HL-60 (cell line): Measurements from ENCODE around the gene NUP62.
"Not testable (repeated sequence)": the region's sequence is repeated elsewhere in the genome, so short reads cannot be mapped to it uniquely, and the experiment has no call there.

ENCODE experiments used
- DNase-seq, 2 experiments: peaks; one replicate each; pipeline ENCODE4 v3.0.0-alpha.2; 2010 to 2020; ENCODE audit warnings: low read depth in 1 of 2, low spot score in 1 of 2
- H3K27ac ChIP-seq: fragments of 250-450 bp; sonication (Bioruptor Pico); replicated peaks from 2 replicates; pipeline ENCODE4 v1.5.1; 2020; ENCODE audit warnings: mild to moderate bottlenecking, moderate library complexity
- H3K27me3 ChIP-seq: fragments of 250-450 bp; sonication (Bioruptor Pico); 2 replicates; pipeline ENCODE4 v1.5.1; 2021; ENCODE audit warnings: mild to moderate bottlenecking, moderate library complexity; ENCODE audit not compliant: insufficient read depth, poor library complexity, severe bottlenecking
- H3K4me3 ChIP-seq: replicated peaks from 2 replicates; pipeline ENCODE4 v1.5.1; 2011; ENCODE audit warnings: mild to moderate bottlenecking, control low read depth, low read length; ENCODE audit not compliant: insufficient read depth
- GABPA ChIP-seq: IDR thresholded peaks from 2 replicates; pipeline ENCODE4 v1.6.1; 2012; ENCODE audit warnings: low read depth
- POLR2AphosphoS5 ChIP-seq: IDR thresholded peaks from 2 replicates; pipeline ENCODE4 v1.6.1; 2012; ENCODE audit warnings: low read depth
- SPI1 ChIP-seq: IDR thresholded peaks from 2 replicates; pipeline ENCODE4 v1.6.1; 2012; ENCODE audit warnings: low read depth, mild to moderate bottlenecking, borderline replicate concordance
- TF ChIP-seq, protein P1 (sequence below): IDR thresholded peaks from 2 replicates; pipeline ENCODE4 v1.6.1; 2012; ENCODE audit warnings: low read depth; ENCODE audit not compliant: insufficient replicate concordance
- TF ChIP-seq, protein P2 (sequence below): IDR thresholded peaks from one replicate; pipeline ENCODE4 v1.5.1; 2011; ENCODE audit warnings: low read length, control low read depth, inconsistent platforms; ENCODE audit not compliant: insufficient read depth

The NUP62 gene

DNA sequence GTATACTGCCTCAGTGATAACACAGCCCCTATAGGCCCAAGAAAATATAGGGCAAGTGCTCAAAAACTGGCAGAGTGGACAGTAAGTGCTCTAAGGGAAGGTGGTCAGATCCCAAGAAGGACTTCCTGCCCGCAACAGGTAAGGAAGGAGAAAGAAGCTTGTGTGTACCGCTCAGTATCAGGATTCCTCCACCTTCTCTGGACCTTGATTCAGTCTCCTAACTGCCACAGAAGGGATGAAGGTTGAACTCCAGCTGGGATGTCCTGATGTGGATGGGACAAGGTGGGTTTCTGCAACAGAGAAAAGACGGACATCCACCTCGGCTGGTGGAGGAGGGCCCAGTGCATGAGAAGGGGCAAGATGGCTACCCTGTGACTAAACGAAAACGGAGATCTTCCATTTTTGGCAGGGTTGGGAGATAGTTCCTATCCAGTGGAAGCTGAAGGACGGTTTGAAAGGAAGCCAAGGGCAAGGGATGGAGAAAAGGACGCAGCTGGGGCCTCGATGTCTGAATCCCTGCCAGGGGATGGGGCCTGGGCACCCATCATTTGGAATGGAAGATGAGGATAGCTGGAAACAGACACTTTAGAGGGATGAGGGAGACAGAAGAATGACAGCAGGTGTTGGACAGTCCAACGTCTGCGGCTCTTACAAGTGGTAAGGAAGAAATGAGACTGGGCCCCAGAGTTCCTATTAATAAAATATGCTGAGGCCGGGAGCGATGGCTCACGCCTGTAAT lies 1.6 kb downstream of the NUP62 start:
- Histone ChIP-seq H3K27me3 (no peaks in the 10 kb centered on the region), H3K27ac (peak overlapping the region; percentile 99), H3K4me3 (peak overlapping the region; percentile 77)
- TF ChIP-seq POLR2AphosphoS5 (no peak), GABPA (no peak), SPI1 (no peak)
- TF ChIP-seq, protein P1, sequence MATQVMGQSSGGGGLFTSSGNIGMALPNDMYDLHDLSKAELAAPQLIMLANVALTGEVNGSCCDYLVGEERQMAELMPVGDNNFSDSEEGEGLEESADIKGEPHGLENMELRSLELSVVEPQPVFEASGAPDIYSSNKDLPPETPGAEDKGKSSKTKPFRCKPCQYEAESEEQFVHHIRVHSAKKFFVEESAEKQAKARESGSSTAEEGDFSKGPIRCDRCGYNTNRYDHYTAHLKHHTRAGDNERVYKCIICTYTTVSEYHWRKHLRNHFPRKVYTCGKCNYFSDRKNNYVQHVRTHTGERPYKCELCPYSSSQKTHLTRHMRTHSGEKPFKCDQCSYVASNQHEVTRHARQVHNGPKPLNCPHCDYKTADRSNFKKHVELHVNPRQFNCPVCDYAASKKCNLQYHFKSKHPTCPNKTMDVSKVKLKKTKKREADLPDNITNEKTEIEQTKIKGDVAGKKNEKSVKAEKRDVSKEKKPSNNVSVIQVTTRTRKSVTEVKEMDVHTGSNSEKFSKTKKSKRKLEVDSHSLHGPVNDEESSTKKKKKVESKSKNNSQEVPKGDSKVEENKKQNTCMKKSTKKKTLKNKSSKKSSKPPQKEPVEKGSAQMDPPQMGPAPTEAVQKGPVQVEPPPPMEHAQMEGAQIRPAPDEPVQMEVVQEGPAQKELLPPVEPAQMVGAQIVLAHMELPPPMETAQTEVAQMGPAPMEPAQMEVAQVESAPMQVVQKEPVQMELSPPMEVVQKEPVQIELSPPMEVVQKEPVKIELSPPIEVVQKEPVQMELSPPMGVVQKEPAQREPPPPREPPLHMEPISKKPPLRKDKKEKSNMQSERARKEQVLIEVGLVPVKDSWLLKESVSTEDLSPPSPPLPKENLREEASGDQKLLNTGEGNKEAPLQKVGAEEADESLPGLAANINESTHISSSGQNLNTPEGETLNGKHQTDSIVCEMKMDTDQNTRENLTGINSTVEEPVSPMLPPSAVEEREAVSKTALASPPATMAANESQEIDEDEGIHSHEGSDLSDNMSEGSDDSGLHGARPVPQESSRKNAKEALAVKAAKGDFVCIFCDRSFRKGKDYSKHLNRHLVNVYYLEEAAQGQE, result no peak
- TF ChIP-seq, protein P2, sequence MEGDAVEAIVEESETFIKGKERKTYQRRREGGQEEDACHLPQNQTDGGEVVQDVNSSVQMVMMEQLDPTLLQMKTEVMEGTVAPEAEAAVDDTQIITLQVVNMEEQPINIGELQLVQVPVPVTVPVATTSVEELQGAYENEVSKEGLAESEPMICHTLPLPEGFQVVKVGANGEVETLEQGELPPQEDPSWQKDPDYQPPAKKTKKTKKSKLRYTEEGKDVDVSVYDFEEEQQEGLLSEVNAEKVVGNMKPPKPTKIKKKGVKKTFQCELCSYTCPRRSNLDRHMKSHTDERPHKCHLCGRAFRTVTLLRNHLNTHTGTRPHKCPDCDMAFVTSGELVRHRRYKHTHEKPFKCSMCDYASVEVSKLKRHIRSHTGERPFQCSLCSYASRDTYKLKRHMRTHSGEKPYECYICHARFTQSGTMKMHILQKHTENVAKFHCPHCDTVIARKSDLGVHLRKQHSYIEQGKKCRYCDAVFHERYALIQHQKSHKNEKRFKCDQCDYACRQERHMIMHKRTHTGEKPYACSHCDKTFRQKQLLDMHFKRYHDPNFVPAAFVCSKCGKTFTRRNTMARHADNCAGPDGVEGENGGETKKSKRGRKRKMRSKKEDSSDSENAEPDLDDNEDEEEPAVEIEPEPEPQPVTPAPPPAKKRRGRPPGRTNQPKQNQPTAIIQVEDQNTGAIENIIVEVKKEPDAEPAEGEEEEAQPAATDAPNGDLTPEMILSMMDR, result no peak
- DNase-seq, result no peak

DNA sequence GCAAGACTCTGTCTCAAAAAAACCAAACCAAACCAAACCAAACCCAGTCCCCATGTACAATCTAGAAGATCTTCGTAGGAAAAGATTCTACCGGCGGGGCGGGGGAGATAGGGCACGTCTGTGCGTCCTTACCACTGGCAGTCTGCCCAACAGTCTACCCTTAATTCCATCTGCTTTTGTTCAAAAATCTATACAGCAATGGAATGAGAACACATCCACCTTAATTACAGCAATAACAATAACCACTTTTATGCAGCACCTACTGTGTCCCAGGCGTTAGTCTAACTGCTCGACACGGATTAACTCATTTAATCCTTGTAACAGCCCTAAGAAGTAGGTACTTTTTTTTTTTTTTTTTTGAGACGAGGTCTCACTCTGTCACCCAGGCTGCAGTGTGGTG lies 2.8 kb downstream of the NUP62 start:
- no peak overlapping the region for H3K27ac ChIP-seq
- no peak for DNase-seq
- no peaks in the 10 kb centered on the region for H3K27me3 ChIP-seq
- H3K4me3 ChIP-seq, result no peak overlapping the region
- TF ChIP-seq POLR2AphosphoS5, result no peak
- TF ChIP-seq SPI1, result no peak
- TF ChIP-seq, protein P1, result no peak
- no peak for TF ChIP-seq GABPA
- TF ChIP-seq, protein P2, result no peak

DNA sequence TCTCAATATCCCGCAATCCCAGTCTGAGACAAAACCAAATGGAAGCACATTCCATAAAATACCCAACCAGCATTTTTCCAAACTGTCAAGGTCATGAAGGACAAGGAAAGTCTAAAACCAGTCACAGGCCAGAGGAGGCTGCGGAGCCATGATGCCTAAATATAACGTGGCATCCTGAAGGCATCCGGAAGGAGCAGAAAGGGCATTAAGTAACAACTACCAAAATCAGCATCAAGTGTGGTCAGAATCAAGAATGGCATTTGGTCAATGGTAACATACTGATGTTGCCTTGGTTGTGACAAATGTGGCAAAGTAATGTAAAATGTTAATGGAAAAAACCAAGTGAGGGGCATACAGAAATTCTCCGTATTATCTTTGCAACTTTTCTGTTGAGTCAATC lies 3.8 kb downstream of the NUP62 start:
- no peak for DNase-seq
- Histone ChIP-seq H3K27ac (no peak overlapping the region), H3K27me3 (no peaks in the 10 kb centered on the region), H3K4me3 (no peak overlapping the region)
- TF ChIP-seq, protein P2, result no peak
- TF ChIP-seq GABPA, result no peak
- TF ChIP-seq, protein P1, result no peak
- TF ChIP-seq POLR2AphosphoS5, result no peak
- TF ChIP-seq SPI1, result no peak

DNA sequence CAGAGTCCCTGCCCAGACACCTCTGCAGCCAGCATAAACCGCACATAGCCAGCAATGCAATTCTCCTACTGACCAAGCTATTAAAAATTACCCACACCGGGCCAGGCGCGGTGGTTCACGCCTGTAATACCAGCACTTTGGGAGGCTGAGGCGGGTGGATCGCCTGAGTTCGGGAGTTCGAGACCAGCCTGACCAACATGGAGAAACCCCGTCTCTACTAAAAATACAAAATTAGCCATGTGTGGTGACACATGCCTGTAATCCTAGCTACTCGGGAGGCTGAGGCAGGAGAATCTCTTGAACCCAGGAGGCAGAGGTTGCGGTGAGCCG lies 4.5 kb downstream of the NUP62 start:
- not testable (repeated sequence) for DNase-seq, H3K27me3 ChIP-seq, H3K4me3 ChIP-seq
- H3K27ac ChIP-seq, result peak overlapping the region; percentile 66
